Measurements from ENCODE around the gene HPN.
"Not testable (repeated sequence)": the region's sequence is repeated elsewhere in the genome, so short reads cannot be mapped to it uniquely, and the experiment has no call there.

DNA sequence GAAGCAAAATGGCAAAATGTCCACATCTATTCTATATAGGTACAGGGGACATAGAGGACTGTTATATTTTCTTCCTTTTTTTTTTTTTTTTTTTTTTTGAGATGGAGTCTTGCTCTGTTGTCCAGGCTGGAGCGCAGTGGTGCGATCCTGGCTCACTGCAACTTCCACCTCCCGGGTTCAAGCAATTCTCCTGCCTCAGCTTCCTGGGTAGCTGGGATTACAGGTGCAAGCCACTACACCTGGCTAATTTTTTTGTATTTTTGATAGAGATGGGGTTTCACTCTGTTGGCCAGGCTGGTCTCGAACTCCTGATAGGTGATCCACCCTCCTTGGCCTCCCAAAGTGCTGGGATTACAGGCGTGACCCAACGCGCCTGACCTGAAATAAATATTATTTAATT lies 43.3 kb upstream of the HPN start:
- TF ChIP-seq, protein P1, sequence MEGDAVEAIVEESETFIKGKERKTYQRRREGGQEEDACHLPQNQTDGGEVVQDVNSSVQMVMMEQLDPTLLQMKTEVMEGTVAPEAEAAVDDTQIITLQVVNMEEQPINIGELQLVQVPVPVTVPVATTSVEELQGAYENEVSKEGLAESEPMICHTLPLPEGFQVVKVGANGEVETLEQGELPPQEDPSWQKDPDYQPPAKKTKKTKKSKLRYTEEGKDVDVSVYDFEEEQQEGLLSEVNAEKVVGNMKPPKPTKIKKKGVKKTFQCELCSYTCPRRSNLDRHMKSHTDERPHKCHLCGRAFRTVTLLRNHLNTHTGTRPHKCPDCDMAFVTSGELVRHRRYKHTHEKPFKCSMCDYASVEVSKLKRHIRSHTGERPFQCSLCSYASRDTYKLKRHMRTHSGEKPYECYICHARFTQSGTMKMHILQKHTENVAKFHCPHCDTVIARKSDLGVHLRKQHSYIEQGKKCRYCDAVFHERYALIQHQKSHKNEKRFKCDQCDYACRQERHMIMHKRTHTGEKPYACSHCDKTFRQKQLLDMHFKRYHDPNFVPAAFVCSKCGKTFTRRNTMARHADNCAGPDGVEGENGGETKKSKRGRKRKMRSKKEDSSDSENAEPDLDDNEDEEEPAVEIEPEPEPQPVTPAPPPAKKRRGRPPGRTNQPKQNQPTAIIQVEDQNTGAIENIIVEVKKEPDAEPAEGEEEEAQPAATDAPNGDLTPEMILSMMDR (conservative IDR thresholded peaks at IDR 0.05; ENCODE audit: low read length): not testable (repeated sequence)
- TF ChIP-seq EZH2phosphoT487 (IDR thresholded peaks at IDR 0.05; ENCODE audit: borderline replicate concordance): not testable (repeated sequence)

All from Loucy (cell line).